GM10266 (cell line): ENCODE results near the gene SKOR1.

Experiments used
- DNase-seq: peaks from one replicate; pipeline ENCODE4 v3.0.0; 2012; ENCODE audit errors: extremely low spot score
- TF ChIP-seq, protein P1 (sequence below): IDR thresholded peaks from 2 replicates; pipeline ENCODE4 v1.5.1; 2012; ENCODE audit warnings: mild to moderate bottlenecking, low read depth; ENCODE audit not compliant: control insufficient read depth, insufficient read depth; ENCODE audit errors: missing control alignments

The SKOR1 gene

DNA sequence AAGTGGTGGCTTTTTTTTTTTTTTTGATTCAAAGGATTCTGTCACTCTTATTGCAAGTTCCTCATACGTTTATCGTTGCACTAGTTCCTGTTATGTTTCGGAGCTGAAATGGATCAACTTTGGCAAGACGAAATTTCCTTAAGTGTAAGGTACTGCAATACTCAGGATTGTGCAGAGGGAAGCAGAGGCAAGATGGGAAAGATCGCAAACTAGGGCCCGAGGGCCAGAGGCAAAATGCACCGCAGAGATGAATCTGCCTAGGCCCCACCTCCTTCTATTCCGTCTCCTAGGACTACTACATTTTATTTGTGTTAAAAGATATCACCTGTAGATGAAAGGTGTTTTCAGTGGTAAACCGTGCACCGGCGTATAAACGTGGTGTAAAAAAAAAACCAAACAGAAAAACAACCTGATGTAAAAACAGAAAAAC lies 14.2 kb downstream of the SKOR1 start:
- TF ChIP-seq, protein P1, sequence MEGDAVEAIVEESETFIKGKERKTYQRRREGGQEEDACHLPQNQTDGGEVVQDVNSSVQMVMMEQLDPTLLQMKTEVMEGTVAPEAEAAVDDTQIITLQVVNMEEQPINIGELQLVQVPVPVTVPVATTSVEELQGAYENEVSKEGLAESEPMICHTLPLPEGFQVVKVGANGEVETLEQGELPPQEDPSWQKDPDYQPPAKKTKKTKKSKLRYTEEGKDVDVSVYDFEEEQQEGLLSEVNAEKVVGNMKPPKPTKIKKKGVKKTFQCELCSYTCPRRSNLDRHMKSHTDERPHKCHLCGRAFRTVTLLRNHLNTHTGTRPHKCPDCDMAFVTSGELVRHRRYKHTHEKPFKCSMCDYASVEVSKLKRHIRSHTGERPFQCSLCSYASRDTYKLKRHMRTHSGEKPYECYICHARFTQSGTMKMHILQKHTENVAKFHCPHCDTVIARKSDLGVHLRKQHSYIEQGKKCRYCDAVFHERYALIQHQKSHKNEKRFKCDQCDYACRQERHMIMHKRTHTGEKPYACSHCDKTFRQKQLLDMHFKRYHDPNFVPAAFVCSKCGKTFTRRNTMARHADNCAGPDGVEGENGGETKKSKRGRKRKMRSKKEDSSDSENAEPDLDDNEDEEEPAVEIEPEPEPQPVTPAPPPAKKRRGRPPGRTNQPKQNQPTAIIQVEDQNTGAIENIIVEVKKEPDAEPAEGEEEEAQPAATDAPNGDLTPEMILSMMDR, result no peak
- peak; percentile 59 for DNase-seq

DNA sequence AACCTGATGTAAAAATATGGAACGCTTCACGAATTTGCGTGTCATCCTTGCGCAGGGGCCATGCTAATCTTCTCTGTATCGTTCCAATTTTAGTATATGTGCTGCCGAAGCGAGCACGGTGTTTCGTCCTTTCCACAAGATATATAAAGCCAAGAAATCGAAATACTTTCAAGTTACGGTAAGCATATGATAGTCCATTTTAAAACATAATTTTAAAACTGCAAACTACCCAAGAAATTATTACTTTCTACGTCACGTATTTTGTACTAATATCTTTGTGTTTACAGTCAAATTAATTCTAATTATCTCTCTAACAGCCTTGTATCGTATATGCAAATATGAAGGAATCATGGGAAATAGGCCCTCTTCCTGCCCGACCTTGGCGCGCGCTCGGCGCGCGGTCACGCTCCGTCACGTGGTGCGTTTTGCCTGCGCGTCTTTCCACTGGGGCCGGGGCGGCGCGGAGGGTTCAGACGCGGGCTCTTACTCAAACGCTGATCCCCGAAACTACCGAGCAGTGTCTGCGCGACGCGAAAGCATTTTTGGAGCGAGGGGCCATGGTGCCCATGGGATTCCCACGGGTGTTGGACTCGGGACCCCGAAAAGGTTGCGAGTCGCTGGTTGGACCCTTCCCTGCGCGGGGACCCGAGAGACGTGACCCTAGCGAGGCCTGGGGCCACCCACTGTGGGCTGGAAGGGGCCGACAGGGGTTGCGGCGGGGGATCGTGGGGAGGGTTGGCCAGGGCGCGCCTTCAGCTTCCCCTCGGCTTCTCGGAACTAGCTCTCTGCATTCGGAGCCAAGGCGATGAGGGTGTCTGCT lies 14.8 kb downstream of the SKOR1 start, which contains the start of gene RNU6-1:
Gene RNU6-1 (minus strand): TSS at position 117 of the 820 bp plus-strand sequence.
- DNase-seq, result peak; percentile 91
- TF ChIP-seq, protein P1, result no peak

DNA sequence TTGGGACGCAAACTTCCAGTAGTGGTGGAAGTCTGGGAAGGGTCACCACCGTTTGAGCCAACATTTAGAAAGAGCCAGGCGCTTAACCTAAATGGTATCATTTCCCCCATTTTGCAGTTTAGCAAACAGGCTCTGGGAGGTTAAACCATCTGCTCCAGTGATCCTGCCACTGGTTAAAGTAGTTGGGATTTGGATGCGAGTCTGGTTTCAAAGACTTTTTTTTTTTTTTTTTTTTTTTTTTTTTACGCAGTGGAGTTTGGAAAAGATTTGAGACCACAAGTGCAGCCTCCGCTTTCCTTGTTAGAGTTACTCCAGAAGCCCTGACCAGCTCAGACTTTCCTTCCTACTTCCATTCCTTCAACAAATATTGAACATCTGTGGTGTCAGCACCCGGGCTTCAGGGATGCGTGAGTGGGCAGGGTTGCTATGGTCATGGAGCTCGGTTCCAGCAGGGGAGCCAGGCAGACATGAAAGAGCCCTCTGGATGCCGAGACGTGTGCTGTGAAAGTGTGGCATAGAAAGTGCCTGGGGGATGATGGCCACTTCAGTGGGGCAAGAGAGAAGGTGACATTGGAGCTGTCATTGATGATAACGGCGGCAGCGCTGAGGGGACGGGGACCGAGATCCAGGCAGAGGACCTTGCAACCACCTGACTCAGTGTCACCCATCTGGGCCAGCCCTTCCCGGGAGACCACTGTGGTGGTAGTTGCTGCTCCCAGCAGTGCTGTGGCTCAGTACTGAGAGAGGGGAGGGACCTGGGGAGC lies 15.6 kb downstream of the SKOR1 start:
- DNase-seq, result peak; percentile 47
- TF ChIP-seq, protein P1, result no peak

DNA sequence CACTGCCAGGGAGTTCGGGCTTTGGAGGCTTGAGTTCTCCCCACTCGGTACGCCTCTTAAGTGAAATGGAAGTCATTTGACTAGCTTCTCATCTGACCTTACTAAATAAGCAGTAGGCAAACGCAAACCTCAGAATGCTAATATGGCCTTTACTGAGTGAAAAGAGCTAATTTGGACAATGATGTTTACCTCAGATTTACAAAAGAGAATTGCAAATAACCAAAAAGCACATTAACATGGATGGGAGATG lies 16.1 kb downstream of the SKOR1 start:
- TF ChIP-seq, protein P1, result no peak
- DNase-seq, result no peak

DNA sequence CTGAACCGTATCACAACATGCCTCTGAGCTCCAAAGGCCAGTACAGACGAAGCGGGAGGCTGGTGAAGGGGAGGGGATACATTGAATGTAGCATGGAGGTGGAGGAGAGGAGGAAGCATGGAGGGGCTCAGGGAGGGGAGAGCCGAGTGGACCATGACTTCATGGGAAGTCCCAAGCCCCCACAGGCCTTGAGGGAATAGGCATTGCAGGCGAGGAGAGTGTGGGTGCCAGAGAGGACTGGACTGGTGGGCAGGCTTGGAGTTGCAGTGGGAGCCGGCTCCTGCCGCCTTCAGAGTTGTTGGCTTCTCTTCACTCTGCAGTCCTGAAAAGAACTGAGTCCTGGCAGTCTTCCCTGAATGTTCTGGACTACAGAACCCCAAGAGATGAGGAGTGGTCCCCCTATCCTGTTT lies 17.8 kb downstream of the SKOR1 start:
- TF ChIP-seq, protein P1, result no peak

DNA sequence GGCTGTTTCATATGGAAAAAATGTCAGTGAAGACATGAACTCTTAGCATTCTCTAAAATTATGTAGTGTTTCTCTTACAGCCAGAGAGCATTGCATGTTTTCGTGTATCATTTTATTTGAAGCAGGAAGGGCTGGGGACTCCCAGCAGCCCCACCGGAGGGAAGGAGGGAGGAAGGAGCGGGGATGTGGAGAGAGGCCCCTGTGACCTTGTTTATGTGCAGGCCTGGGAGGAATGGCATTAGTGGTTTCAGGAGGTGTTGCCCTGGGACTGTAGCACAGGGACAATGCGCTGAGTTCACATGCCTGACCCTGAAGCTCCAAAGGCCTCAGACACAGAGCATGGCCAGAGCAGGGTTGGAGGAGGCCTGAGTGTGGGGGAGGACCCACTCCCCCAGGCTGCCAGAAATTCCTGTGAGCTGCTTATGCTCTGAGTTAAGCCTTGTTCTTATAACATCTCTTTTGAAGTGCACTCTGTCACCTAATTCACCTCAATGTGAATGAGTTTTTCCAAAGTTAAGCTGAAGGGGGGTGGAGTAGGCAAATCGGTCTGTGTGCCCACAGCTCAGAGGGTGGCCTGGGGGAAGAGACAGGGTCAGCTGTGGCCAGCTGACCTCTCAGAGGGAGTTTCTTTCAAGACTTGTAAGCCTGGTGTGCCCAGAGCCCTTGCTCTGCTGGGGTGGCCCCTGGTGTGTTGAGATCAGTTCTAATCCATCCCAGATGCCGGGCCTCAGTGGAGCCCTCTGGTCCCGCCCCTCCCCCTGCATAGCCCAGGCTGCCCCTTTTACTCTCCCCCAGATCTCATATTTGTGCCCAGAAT lies 18.5 kb downstream of the SKOR1 start:
- TF ChIP-seq, protein P1, result no peak
- DNase-seq, result no peak

More for the DNA sequence above, 17.8 kb downstream of the SKOR1 start:
- no peak for DNase-seq

DNA sequence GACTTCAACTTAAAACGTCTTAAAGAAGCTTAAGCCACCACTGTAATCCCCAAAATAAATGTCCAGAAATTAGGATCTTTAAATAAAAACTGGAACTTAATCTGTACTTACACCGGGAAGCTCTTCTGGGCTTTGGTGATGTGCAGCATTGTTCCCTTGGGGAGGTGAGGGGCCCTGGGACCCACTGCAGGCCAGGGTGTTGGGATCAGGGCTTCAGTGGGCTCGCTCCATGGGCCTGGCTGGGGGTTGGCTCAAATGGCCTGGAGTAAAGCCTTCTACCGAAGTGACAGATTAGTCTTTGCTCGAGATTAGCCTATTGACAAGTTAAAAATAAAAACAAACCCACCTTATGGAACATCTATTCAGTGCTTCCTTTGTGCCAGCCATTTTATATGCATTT lies 20.7 kb downstream of the SKOR1 start:
- TF ChIP-seq, protein P1, result no peak
- no peak for DNase-seq
